GM18499 (cell line): ENCODE results near the gene LNX1.

ENCODE experiments used
- ATAC-seq: cut with Tn5 transposase; IDR thresholded peaks from one replicate; pipeline ENCODE4 v1.9.1; 2021; ENCODE audit warnings: moderate number of reproducible peaks; ENCODE audit not compliant: insufficient read depth, unreplicated experiment

Gene LNX1

GRCh38 chr4:53591372-53591892 is at the start of gene LNX1:
Gene LNX1 (minus strand): TSS chr4:53591486. CDS start chr4:53574002, 17,484 bp downstream.
- ATAC-seq = no peak

GRCh38 chr4:53640576-53641453 is 49.5 kb upstream of the LNX1 start:
- ATAC-seq = peak; percentile 74

GRCh38 chr4:53638919-53639318 is 47.6 kb upstream of the LNX1 start:
- no peak for ATAC-seq

- no peak for ATAC-seq
These were observed 46.1 kb upstream of the LNX1 start for GRCh38 chr4:53637348-53637747.

GRCh38 chr4:53635697-53636483 is 44.6 kb upstream of the LNX1 start:
- no peak for ATAC-seq

GRCh38 chr4:53633608-53634007 is 42.3 kb upstream of the LNX1 start:
- ATAC-seq = no peak

- ATAC-seq = no peak
These were observed 38.0 kb upstream of the LNX1 start for GRCh38 chr4:53629296-53629695.

- no peak for ATAC-seq
These were observed 35.2 kb upstream of the LNX1 start for GRCh38 chr4:53626491-53626890.

GRCh38 chr4:53625888-53626287 is 34.6 kb upstream of the LNX1 start:
- ATAC-seq = no peak

GRCh38 chr4:53622739-53623151 is 31.5 kb upstream of the LNX1 start:
- no peak for ATAC-seq

GRCh38 chr4:53620956-53621355 is 29.7 kb upstream of the LNX1 start:
- ATAC-seq = no peak

GRCh38 chr4:53619431-53619830 is 28.1 kb upstream of the LNX1 start:
- no peak for ATAC-seq

GRCh38 chr4:53618321-53618720 is 27.0 kb upstream of the LNX1 start:
- ATAC-seq = no peak

- no peak for ATAC-seq
These were observed 25.9 kb upstream of the LNX1 start for GRCh38 chr4:53617101-53617680.

GRCh38 chr4:53616219-53616618 is 24.9 kb upstream of the LNX1 start:
- no peak for ATAC-seq

- no peak for ATAC-seq
These were observed 23.3 kb upstream of the LNX1 start for GRCh38 chr4:53614591-53614990.

- ATAC-seq = no peak
These were observed 22.1 kb upstream of the LNX1 start for GRCh38 chr4:53613428-53613827.

GRCh38 chr4:53608649-53609048 is 17.4 kb upstream of the LNX1 start:
- ATAC-seq = peak; percentile 17

GRCh38 chr4:53608242-53608641 is 17.0 kb upstream of the LNX1 start:
- peak; percentile 60 for ATAC-seq

- no peak for ATAC-seq
These were observed 14.5 kb upstream of the LNX1 start for GRCh38 chr4:53605783-53606182.

GRCh38 chr4:53602390-53602789 is 11.1 kb upstream of the LNX1 start:
- ATAC-seq = no peak
